Endodermal cell (in vitro differentiated cells): ENCODE data around the gene SLC25A21. TPM values are rescaled to one million over a fixed set of nuclear protein-coding genes. Genes with fewer than 3 reads are reported as not detected.

Experiments
- DNase-seq: peaks from one replicate; pipeline ENCODE4 v3.0.0-alpha.2; 2017
- H3K27ac ChIP-seq: 2 replicates; pipeline ENCODE4 v1.5.1; 2013; ENCODE audit warnings: mild to moderate bottlenecking, low read depth, low read length, moderate library complexity
- H3K27me3 ChIP-seq: 2 replicates; pipeline ENCODE4 v1.6.1; 2013; ENCODE audit warnings: mild to moderate bottlenecking, low read length, moderate library complexity; ENCODE audit not compliant: insufficient read depth, control insufficient read depth, poor library complexity, severe bottlenecking
- H3K36me3 ChIP-seq: 2 replicates; pipeline ENCODE4 v1.7.0; 2013; ENCODE audit warnings: mild to moderate bottlenecking, low read length, moderate library complexity; ENCODE audit not compliant: control insufficient read depth, insufficient read depth
- H3K4me1 ChIP-seq: one replicate; pipeline ENCODE4 v1.7.0; 2013; ENCODE audit warnings: low read length; ENCODE audit not compliant: control insufficient read depth, insufficient read depth
- H3K4me3 ChIP-seq: 2 replicates; pipeline ENCODE4 v1.5.1; 2013; ENCODE audit warnings: mild to moderate bottlenecking, low read length, moderate library complexity
- H3K9ac ChIP-seq: 2 replicates; pipeline ENCODE4 v1.6.1; 2013; ENCODE audit warnings: mild to moderate bottlenecking, low read length, moderate library complexity; ENCODE audit not compliant: poor library complexity, severe bottlenecking; ENCODE audit errors: extremely low read depth
- H3K9me3 ChIP-seq: 2 replicates; pipeline ENCODE4 v1.6.1; 2013; ENCODE audit warnings: mild to moderate bottlenecking, low read length, moderate library complexity; ENCODE audit not compliant: control insufficient read depth
- H3K27ac Mint-ChIP-seq: 2 replicates; pipeline ENCODE4 v1.8.0; 2020; ENCODE audit warnings: mixed read lengths
- H3K27me3 Mint-ChIP-seq: 2 replicates; pipeline ENCODE4 v1.8.0; 2021; ENCODE audit warnings: mild to moderate bottlenecking, mixed read lengths; ENCODE audit not compliant: insufficient read depth
- H3K36me3 Mint-ChIP-seq: 2 replicates; pipeline ENCODE4 v1.8.0; 2020; ENCODE audit warnings: low read depth, mixed read lengths
- H3K4me1 Mint-ChIP-seq: 2 replicates; pipeline ENCODE4 v1.8.0; 2020; ENCODE audit warnings: mixed read lengths
- H3K4me3 Mint-ChIP-seq: 2 replicates; pipeline ENCODE4 v1.8.0; 2020; ENCODE audit warnings: mild to moderate bottlenecking, moderate library complexity, mixed read lengths
- H3K9me3 Mint-ChIP-seq: 2 replicates; pipeline ENCODE4 v1.8.0; 2020; ENCODE audit warnings: mild to moderate bottlenecking, mixed read lengths
- WGBS, 2 experiments: methylation state at CpG; one replicate each; pipeline versions ENCODE4 v1.1.5 to v1.1.7; 2013; ENCODE audit warnings: missing lambda C conversion rate in 2 of 2, mixed read lengths in 1 of 2; ENCODE audit not compliant: insufficient coverage in 1 of 2, insufficient read length in 1 of 2; 5-methylcytosine and 5-hydroxymethylcytosine counted together
- total RNA-seq, 2 donors: library from RNA; stranded (reverse); fragmentation: NEBNext Ultra II Directional in 1 of 2; extraction: Animal tissue kit (Norgen Biotek cat#: 25700) in 1 of 2; gene quantifications; 2 replicates in 1 of 2; 3 replicates in 1 of 2; pipeline ENCODE4 v1.2.1, GENCODE V29; 2021
- TF ChIP-seq, protein P1 (sequence below): fragments of 200-600 bp; sonication (generic); conservative IDR thresholded peaks from 2 replicates; pipeline ENCODE4 v1.5.0; 2021; ENCODE audit warnings: antibody characterized with exemption, mild to moderate bottlenecking

The SLC25A21 gene
- total RNA-seq, 2 donors from 2014 or later = 1.9 TPM

- Mint-ChIP-seq H3K36me3 (peaks cover 2% of the 10 kb centered on the region), H3K4me3 (no peak overlapping the region), H3K4me1 (no peaks in the 10 kb centered on the region), H3K9me3 (peaks cover 13% of the 10 kb centered on the region), H3K27me3 (peaks cover 18% of the 10 kb centered on the region), H3K27ac (no peak overlapping the region)
- peaks cover 10% of the 10 kb centered on the region for H3K9me3 ChIP-seq
- H3K4me1 ChIP-seq = no peaks in the 10 kb centered on the region
- no peaks in the 10 kb centered on the region for H3K27me3 ChIP-seq
- no peaks in the 10 kb centered on the region for H3K36me3 ChIP-seq
- TF ChIP-seq, protein P1, sequence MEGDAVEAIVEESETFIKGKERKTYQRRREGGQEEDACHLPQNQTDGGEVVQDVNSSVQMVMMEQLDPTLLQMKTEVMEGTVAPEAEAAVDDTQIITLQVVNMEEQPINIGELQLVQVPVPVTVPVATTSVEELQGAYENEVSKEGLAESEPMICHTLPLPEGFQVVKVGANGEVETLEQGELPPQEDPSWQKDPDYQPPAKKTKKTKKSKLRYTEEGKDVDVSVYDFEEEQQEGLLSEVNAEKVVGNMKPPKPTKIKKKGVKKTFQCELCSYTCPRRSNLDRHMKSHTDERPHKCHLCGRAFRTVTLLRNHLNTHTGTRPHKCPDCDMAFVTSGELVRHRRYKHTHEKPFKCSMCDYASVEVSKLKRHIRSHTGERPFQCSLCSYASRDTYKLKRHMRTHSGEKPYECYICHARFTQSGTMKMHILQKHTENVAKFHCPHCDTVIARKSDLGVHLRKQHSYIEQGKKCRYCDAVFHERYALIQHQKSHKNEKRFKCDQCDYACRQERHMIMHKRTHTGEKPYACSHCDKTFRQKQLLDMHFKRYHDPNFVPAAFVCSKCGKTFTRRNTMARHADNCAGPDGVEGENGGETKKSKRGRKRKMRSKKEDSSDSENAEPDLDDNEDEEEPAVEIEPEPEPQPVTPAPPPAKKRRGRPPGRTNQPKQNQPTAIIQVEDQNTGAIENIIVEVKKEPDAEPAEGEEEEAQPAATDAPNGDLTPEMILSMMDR = no peak
- H3K4me3 ChIP-seq = no peak overlapping the region
- no peak overlapping the region for H3K9ac ChIP-seq
- 87% methylated on average over 2 of the region's 2 CpGs; no CpG with 5 or more reads in 1 of the 2 experiments for WGBS, 2 experiments
- DNase-seq = no peak
- no peak overlapping the region for H3K27ac ChIP-seq
These were observed 14.4 kb downstream of the SLC25A21 start for GRCh38 chr14:37157987-37158386.

DNA sequence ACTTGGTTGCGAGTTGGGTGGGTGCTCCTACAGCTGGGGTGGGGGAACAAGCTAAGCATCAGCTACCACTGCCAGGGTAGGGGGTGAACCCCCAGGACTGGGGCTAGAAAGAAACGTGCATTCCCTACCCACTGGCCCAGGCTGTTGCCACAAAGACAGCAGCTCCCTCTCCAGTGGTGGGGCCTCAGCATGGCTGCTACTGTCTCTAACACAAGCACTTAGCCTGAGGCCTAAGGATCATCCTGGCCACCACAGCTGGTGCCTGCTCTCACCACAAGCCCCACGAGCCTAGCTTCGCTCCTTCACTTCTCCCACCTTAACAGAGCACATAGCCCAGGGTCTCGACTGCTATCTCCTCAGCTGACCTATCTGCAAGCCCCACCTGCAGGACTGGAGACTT is 18.9 kb downstream of the SLC25A21 start:
- H3K27me3 ChIP-seq = no peaks in the 10 kb centered on the region
- H3K27me3 Mint-ChIP-seq = peaks cover 12% of the 10 kb centered on the region
- no peaks in the 10 kb centered on the region for H3K4me1 ChIP-seq
- H3K9ac ChIP-seq = no peak overlapping the region
- TF ChIP-seq, protein P1 = no peak
- H3K36me3 Mint-ChIP-seq = no peaks in the 10 kb centered on the region
- no peaks in the 10 kb centered on the region for H3K9me3 Mint-ChIP-seq
- 81 to 90% methylated on average over 4 to 5 of the region's 5 CpGs for WGBS, 2 experiments
- peaks cover 10% of the 10 kb centered on the region for H3K9me3 ChIP-seq
- no peaks in the 10 kb centered on the region for H3K4me1 Mint-ChIP-seq
- H3K4me3 Mint-ChIP-seq = no peak overlapping the region
- H3K27ac ChIP-seq = no peak overlapping the region
- DNase-seq = no peak
- H3K4me3 ChIP-seq = no peak overlapping the region
- no peak overlapping the region for H3K27ac Mint-ChIP-seq
- no peaks in the 10 kb centered on the region for H3K36me3 ChIP-seq

DNA sequence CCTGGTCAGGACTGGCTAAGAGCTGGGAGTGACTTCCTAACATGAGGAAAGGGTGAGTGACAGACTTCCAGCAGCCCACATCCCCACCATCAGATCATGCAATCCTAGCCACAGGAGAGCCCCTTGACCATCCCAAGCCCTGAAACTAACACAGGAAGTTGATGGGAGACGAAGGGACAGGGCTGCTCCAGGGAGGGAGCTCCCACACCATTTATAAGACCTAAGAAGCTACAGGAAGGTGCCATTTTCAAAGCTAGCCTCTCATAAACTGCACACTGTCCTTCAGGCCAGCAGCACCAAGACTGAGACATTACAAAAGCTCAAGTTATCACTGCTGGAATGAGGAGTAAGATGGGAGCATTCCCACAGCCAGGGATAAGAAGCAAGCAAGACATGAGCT is 19.4 kb downstream of the SLC25A21 start:
- no peak overlapping the region for H3K27ac Mint-ChIP-seq
- Histone ChIP-seq H3K27ac (no peak overlapping the region), H3K4me3 (no peak overlapping the region), H3K9me3 (peaks cover 10% of the 10 kb centered on the region), H3K36me3 (no peaks in the 10 kb centered on the region), H3K9ac (no peak overlapping the region), H3K4me1 (no peaks in the 10 kb centered on the region), H3K27me3 (no peaks in the 10 kb centered on the region)
- no peak overlapping the region for H3K4me3 Mint-ChIP-seq
- TF ChIP-seq, protein P1 = no peak
- no peaks in the 10 kb centered on the region for H3K36me3 Mint-ChIP-seq
- no peak for DNase-seq
- no peaks in the 10 kb centered on the region for H3K9me3 Mint-ChIP-seq
- H3K4me1 Mint-ChIP-seq = no peaks in the 10 kb centered on the region
- H3K27me3 Mint-ChIP-seq = peaks cover 8% of the 10 kb centered on the region
- WGBS, 2 experiments = 88% methylated on average over 1 of the region's 1 CpG; no CpG with 5 or more reads in 1 of the 2 experiments
